K562 (cell line): ENCODE measurements around the gene PRMT3. TPM values are rescaled to one million over a fixed set of nuclear protein-coding genes. Genes with fewer than 3 reads are reported as not detected.

Source experiments
- ATAC-seq: fragments of 200-7000 bp; cut with Tn5 transposase; 3 replicates; pipeline ENCODE4 v1.9.1; 2020; ENCODE audit warnings: moderate library complexity
- BruUV-seq: library from RNA; stranded (reverse); fragments of 400-500 nt; replicated peaks from 2 replicates; lab custom pipeline; 2021; lab: Mats Ljungman, UMichigan
- CTCF ChIA-PET: fragments of 300-600 bp; formaldehyde crosslinking; extraction: SDS; loops from one replicate; lab custom pipeline; 2021; ENCODE audit warnings: low intra/inter-chr PET ratio; lab: Yijun Ruan, JAX
- POLR2A ChIA-PET: fragments of 300-600, 350-650 bp; sonication (Branson Sonifier 250); formaldehyde crosslinking; extraction: SDS; loops from one replicate; lab custom pipeline; 2021; ENCODE audit warnings: antibody characterized with exemption, inconsistent platforms; lab: Yijun Ruan, JAX
- DNase-seq, 4 experiments: peaks; one replicate each; pipeline versions ENCODE4 v3.0.0 to v3.0.0-alpha.2; 2011 to 2018; ENCODE audit warnings: low spot score in 3 of 4, mixed read lengths in 3 of 4; ENCODE audit errors: extremely low read depth in 1 of 4
- FAIRE-seq: peaks from 2 replicates; lab custom pipeline; 2011; peaks lifted over from hg19 to GRCh38; lab: Jason Lieb, UNC
- H2AFZ ChIP-seq: 2 replicates; pipeline ENCODE4 v1.6.0; 2011; ENCODE audit warnings: low read depth, low read length, control low read depth, inconsistent platforms
- H3K27ac ChIP-seq: fragments of 200-600 bp; 3 replicates; pipeline ENCODE4 v1.8.0; 2011; ENCODE audit warnings: low read depth, mild to moderate bottlenecking, control low read depth, inconsistent platforms, low read length, moderate library complexity, mixed read lengths; ENCODE audit errors: extremely low read depth
- H3K27me3 ChIP-seq, 2 experiments: fragments of 300-600 bp in 1 of 2; 2 replicates in 1 of 2; 3 replicates in 1 of 2; pipeline versions ENCODE4 v1.6.0 to v1.8.0; 2011; ENCODE audit warnings: inconsistent platforms in 2 of 2, low read length in 2 of 2, mild to moderate bottlenecking in 1 of 2, mixed read lengths in 1 of 2, moderate library complexity in 1 of 2; ENCODE audit not compliant: control insufficient read depth in 2 of 2, insufficient read depth in 2 of 2
- H3K36me3 ChIP-seq: fragments of 300-600 bp; 3 replicates; pipeline ENCODE4 v1.8.0; 2011; ENCODE audit warnings: mild to moderate bottlenecking, low read length, inconsistent platforms; ENCODE audit not compliant: control insufficient read depth, insufficient read depth
- H3K4me1 ChIP-seq, 2 experiments: fragments of 200-600 bp in 1 of 2; replicated peaks in 1 of 2; 2 replicates in 1 of 2; 3 replicates in 1 of 2; pipeline versions ENCODE4 v1.5.1 to v1.8.0; 2011; ENCODE audit warnings: inconsistent platforms in 2 of 2, low read length in 2 of 2, mild to moderate bottlenecking in 1 of 2, mixed read lengths in 1 of 2, moderate library complexity in 1 of 2; ENCODE audit not compliant: control insufficient read depth in 2 of 2, insufficient read depth in 2 of 2
- H3K4me2 ChIP-seq: 2 replicates; pipeline ENCODE4 v1.6.1; 2011; ENCODE audit warnings: low read length, control low read depth, inconsistent platforms, mixed read lengths; ENCODE audit not compliant: insufficient read depth
- H3K4me3 ChIP-seq: fragments of 200-600 bp; sonication (generic), shearing (Covaris generic); 2 replicates; pipeline ENCODE4 v1.5.1; 2016; ENCODE audit warnings: control low read depth, inconsistent platforms
- H3K79me2 ChIP-seq: fragments of 200-600 bp; 3 replicates; pipeline ENCODE4 v1.8.0; 2011; ENCODE audit warnings: low read length, inconsistent platforms; ENCODE audit not compliant: control insufficient read depth, insufficient read depth
- H3K9ac ChIP-seq, 2 experiments: 2 replicates each; pipeline versions ENCODE4 v1.6.0 to v1.6.1; 2011; ENCODE audit warnings: low read depth in 2 of 2, low read length in 2 of 2, control low read depth in 1 of 2, inconsistent platforms in 1 of 2, mild to moderate bottlenecking in 1 of 2, mixed read lengths in 1 of 2; ENCODE audit not compliant: insufficient read depth in 1 of 2
- H3K9me1 ChIP-seq: one replicate; pipeline ENCODE4 v1.6.0; 2011; ENCODE audit warnings: inconsistent platforms, mild to moderate bottlenecking, low read length, moderate library complexity; ENCODE audit not compliant: control insufficient read depth, insufficient read depth
- H3K9me3 ChIP-seq: replicated peaks from 2 replicates; pipeline ENCODE4 v1.5.1; 2011; ENCODE audit warnings: low read depth, low read length, inconsistent platforms; ENCODE audit not compliant: control insufficient read depth, insufficient read depth
- H4K20me1 ChIP-seq: replicated peaks from 2 replicates; pipeline ENCODE4 v1.6.1; 2011; ENCODE audit warnings: low read length, inconsistent platforms, mixed read lengths; ENCODE audit not compliant: control insufficient read depth, insufficient read depth
- ARNT ChIP-seq, 2 experiments: fragments of 450-650 bp; IDR thresholded peaks; 2 replicates each; pipeline ENCODE4 v1.6.1; 2016; ENCODE audit warnings: mild to moderate bottlenecking in 1 of 2
- CBX5 ChIP-seq: IDR thresholded peaks from 2 replicates; pipeline ENCODE4 v1.6.1; 2014; ENCODE audit warnings: low read depth, borderline replicate concordance
- CEBPG ChIP-seq, 3 experiments: fragments of 200-800 bp in 1 of 3; sonication (Bioruptor generic) in 1 of 3; sonication (generic) in 1 of 3; formaldehyde crosslinking in 1 of 3; IDR thresholded peaks in 2 of 3; conservative IDR thresholded peaks in 1 of 3; 2 replicates each; pipeline versions ENCODE4 v1.6.1 to v1.8.0; 2016 to 2022; ENCODE audit warnings: missing compliant biosample characterization in 2 of 3, missing genetic modification characterization in 2 of 3, mild to moderate bottlenecking in 1 of 3, missing genetic modification reagents in 1 of 3
- CREB3L1 ChIP-seq: fragments of 450-650 bp; IDR thresholded peaks from 2 replicates; pipeline ENCODE4 v1.6.1; 2014; ENCODE audit warnings: low read depth, mild to moderate bottlenecking, moderate library complexity, borderline replicate concordance
- ELK1 ChIP-seq: sonication (generic); formaldehyde crosslinking; IDR thresholded peaks from 2 replicates; pipeline ENCODE4 v1.8.1; 2022; ENCODE audit warnings: missing genetic modification reagents
- EZH2 ChIP-seq: IDR thresholded peaks from 2 replicates; pipeline ENCODE4 v1.6.1; 2012; ENCODE audit warnings: low read depth, mild to moderate bottlenecking, inconsistent platforms, low read length, borderline replicate concordance
- FUS ChIP-seq: fragments of 200-400 bp; formaldehyde crosslinking; optimal IDR thresholded peaks from 2 replicates; pipeline ENCODE3; 2017; ENCODE audit warnings: low read depth, low read length
- HDAC1 ChIP-seq, 2 experiments: fragments of 450-650 bp; IDR thresholded peaks; 2 replicates each; pipeline ENCODE4 v1.6.1; 2016 to 2017; ENCODE audit warnings: inconsistent platforms in 1 of 2, mild to moderate bottlenecking in 1 of 2, moderate library complexity in 1 of 2
- POLR2A ChIP-seq: fragments of 450-650 bp; conservative IDR thresholded peaks from 2 replicates; pipeline ENCODE4 v1.6.1; 2016
- SAFB ChIP-seq: fragments of 200-400 bp; formaldehyde crosslinking; IDR thresholded peaks from 2 replicates; pipeline ENCODE4 v1.6.1; 2017; ENCODE audit warnings: low read depth, low read length, borderline replicate concordance
- SAP30 ChIP-seq: fragments of 200-600 bp; sonication (generic); IDR thresholded peaks from 2 replicates; pipeline ENCODE4 v1.6.1; 2012; ENCODE audit warnings: borderline replicate concordance, low read depth, mild to moderate bottlenecking, moderate library complexity, low read length, control low read depth, inconsistent platforms; ENCODE audit not compliant: insufficient read depth, poor library complexity, severe bottlenecking
- SIX5 ChIP-seq, 2 experiments: IDR thresholded peaks; 2 replicates each; pipeline ENCODE4 v1.6.1; 2011; ENCODE audit warnings: low read length in 2 of 2, borderline replicate concordance in 1 of 2, low read depth in 1 of 2, mild to moderate bottlenecking in 1 of 2, moderate library complexity in 1 of 2; ENCODE audit not compliant: insufficient read depth in 1 of 2
- SMARCB1 ChIP-seq: IDR thresholded peaks from 2 replicates; pipeline ENCODE4 v1.6.1; 2011; ENCODE audit warnings: improper control_type of control experiment, low read depth; ENCODE audit not compliant: insufficient read length
- TBL1XR1 ChIP-seq, 2 experiments: IDR thresholded peaks; 2 replicates each; pipeline ENCODE4 v1.6.1; 2012; ENCODE audit warnings: improper control_type of control experiment in 2 of 2, low read length in 2 of 2, mild to moderate bottlenecking in 1 of 2
- TCFL5 ChIP-seq: fragments of 250-450 bp; sonication (Bioruptor Pico); conservative IDR thresholded peaks from 2 replicates; pipeline ENCODE4 v1.6.1; 2021; ENCODE audit warnings: mild to moderate bottlenecking, moderate library complexity, matching md5 sums
- ZNF175 ChIP-seq: fragments of 200-800 bp; sonication (Bioruptor generic); IDR thresholded peaks from 2 replicates; pipeline ENCODE4 v1.6.1; 2016; ENCODE audit warnings: low read depth, mild to moderate bottlenecking, missing genetic modification characterization, missing compliant biosample characterization
- ZNF668 ChIP-seq: fragments of 250-450 bp; sonication (Bioruptor Pico); IDR thresholded peaks from 2 replicates; pipeline ENCODE4 v1.8.0; 2022; ENCODE audit warnings: mild to moderate bottlenecking, inconsistent platforms
- ZNF696 ChIP-seq: fragments of 250-450 bp; sonication (Bioruptor Pico); conservative IDR thresholded peaks from 2 replicates; pipeline ENCODE4 v1.4.0; 2020; ENCODE audit warnings: mild to moderate bottlenecking, moderate library complexity
- WGBS: fragments of 100-300 bp; shearing (Covaris generic); methylation state at CpG from one replicate; pipeline ENCODE4 v1.1.6; 2016; ENCODE audit warnings: low coverage, mixed read lengths; ENCODE audit not compliant: insufficient coverage; ENCODE audit errors: missing lambda C conversion rate; 5-methylcytosine and 5-hydroxymethylcytosine counted together
- in situ Hi-C: fragments of 300-500 bp; cut with MboI; formaldehyde crosslinking; loops from 4 replicates; pipeline ENCODE4 v1.15.0; 2018; ENCODE audit warnings: inconsistent platforms, mixed read lengths
- intact Hi-C: fragments of 100-400 bp; cut with micrococcal nuclease; formaldehyde crosslinking; loops from 2 replicates; pipeline ENCODE4 v1.14.2; 2022
- polyA plus RNA-seq, 8 experiments: library from polyadenylated mRNA; depleted of rRNA in 4 of 8; stranded (reverse) in 5 of 8; unstranded in 3 of 8; fragments of >200 nt; fragmentation: Nextera tagmentation in 2 of 8; fragmentation: Illumina TruSeq in 1 of 8; extraction: Ambion mirVana in 2 of 8; extraction: Trizol in 1 of 8; gene quantifications; 2 replicates each; pipeline versions ENCODE4 v1.2.1 to v1.2.3, GENCODE V29; 2011 to 2014; ENCODE audit warnings: inconsistent platforms in 1 of 8, missing spikeins in 1 of 8
- total RNA-seq, 7 experiments: library from RNA; depleted of rRNA in 6 of 7; stranded (reverse); fragments of >200 nt in 6 of 7; fragmentation: Illumina TruSeq in 2 of 7; extraction: Trizol in 2 of 7; gene quantifications; 2 replicates each; pipeline versions ENCODE4 v1.2.1 to v1.2.3, GENCODE V29; 2011 to 2021; ENCODE audit warnings: low replicate concordance in 1 of 7

Gene PRMT3
- total and polyA plus RNA-seq, 9 of the 15 experiments (the other 6 are each of a cell fraction or from before 2014, with no cell fraction given) = 24.0 to 62.1 (median 44.7) TPM

- TF ChIP-seq CEBPG (CRISPR knock-in tag; IDR thresholded peaks at IDR 0.05) (no peak), CEBPG (tag; conservative IDR thresholded peaks at IDR 0.05 in 1 of 2, IDR thresholded peaks at IDR 0.05 in 1 of 2) (0 out of 4 replicates have a peak, but pooled peaks have one; percentile 22 to 34), SIX5 (IDR thresholded peaks at IDR 0.05; ENCODE audit: borderline replicate concordance in 1 of 2, insufficient read depth in 1 of 2, low read depth in 1 of 2, low read length in 2 of 2) (no peak), FUS (no peak), EZH2 (no peak), TBL1XR1 (IDR thresholded peaks at IDR 0.05; ENCODE audit: low read length in 2 of 2) (no peak)
- TF ChIP-seq, all 486 proteins: peak for 3
Observed at GRCh38 chr11:20451568-20451967, 64.1 kb downstream of the PRMT3 start (continued).

GRCh38 chr11:20452585-20452984 lies 65.1 kb downstream of the PRMT3 start:
- intact Hi-C loops = no loop called here
- FAIRE-seq (no peak), DNase-seq (no peak), ATAC-seq (no peak)
- Histone ChIP-seq H3K4me3 (no peak overlapping the region), H3K9ac (no peak overlapping the region), H3K27ac (no peak overlapping the region), H3K79me2 (0 out of 3 replicates have a peak, but pooled peaks cover 10% of the 10 kb centered on the region), H3K36me3 (peaks cover 52% of the 10 kb centered on the region; the same call in 2 of the 3 replicates), H3K9me1 (no peaks in the 10 kb centered on the region), H3K4me2 (no peak overlapping the region), H2AFZ (no peak overlapping the region), H3K27me3 (no peaks in the 10 kb centered on the region), H4K20me1 (no peaks in the 10 kb centered on the region), H3K9me3 (no peaks in the 10 kb centered on the region), H3K4me1 (peaks cover 6 to 21% of the 10 kb centered on the region in 2 experiments; a peak in 4 of 5 replicates)
- no TSS peak for BruUV-seq
- WGBS = 70% methylated on average over 2 of the region's 2 CpGs
- in situ Hi-C loops = no loop called here
- ChIA-PET POLR2A (no interaction called here), CTCF (no interaction called here)
- no peak for TF ChIP-seq CREB3L1
- TF ChIP-seq ELK1 (CRISPR knock-in tag) = no peak
- TF ChIP-seq SMARCB1 = no peak
- no peak for TF ChIP-seq TCFL5 (CRISPR knock-in tag)
- no peak for TF ChIP-seq ARNT (IDR thresholded peaks at IDR 0.05)
- no peak for TF ChIP-seq SAP30
- TF ChIP-seq CBX5 = no peak
- TF ChIP-seq ZNF696 (CRISPR knock-in tag) = no peak
- TF ChIP-seq POLR2A = no peak
- TF ChIP-seq ZNF668 (CRISPR knock-in tag) = no peak
- no peak for TF ChIP-seq SAFB
- TF ChIP-seq HDAC1 (IDR thresholded peaks at IDR 0.05) = no peak
- no peak for TF ChIP-seq ZNF175
